Activated CD4-positive, CD25-positive, alpha-beta regulatory T cell treated with anti-CD3 and anti-CD28 coated beads, Interleukin-2, amount 50 U/mL, for 24 hours (primary cell): ENCODE results near the gene AFF1.
"Not testable (repeated sequence)": the region's sequence is repeated elsewhere in the genome, so short reads cannot be mapped to it uniquely, and the experiment has no call there.

Experiments
- ATAC-seq, 2 donors: fragments of 150-1000 bp; cut with Tn5 transposase; one replicate each; pipeline ENCODE4 v1.10.0; 2021; ENCODE audit warnings: mild to moderate bottlenecking in 1 of 2, moderate library complexity in 1 of 2

AFF1 gene

DNA sequence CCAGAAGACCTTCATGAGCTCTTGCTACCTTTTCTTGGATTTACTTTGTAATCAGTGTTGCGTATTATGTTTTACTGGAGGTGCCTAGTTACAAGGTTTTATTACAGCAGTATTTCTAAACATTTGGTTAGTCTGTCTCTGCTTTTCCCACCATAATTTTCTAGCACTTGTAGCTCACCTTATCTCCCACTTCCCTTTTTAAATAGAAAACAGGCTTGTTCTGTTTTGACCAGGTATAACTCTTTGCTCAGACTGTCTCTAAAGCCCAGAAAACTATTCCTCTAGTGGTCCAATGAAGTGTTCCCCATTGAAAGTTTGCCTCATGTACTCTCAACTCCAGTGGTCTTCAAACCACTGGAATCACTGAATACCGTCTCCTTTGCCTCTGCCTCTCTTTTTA, 43.9 kb downstream of the AFF1 start:
- ATAC-seq: no peak

DNA sequence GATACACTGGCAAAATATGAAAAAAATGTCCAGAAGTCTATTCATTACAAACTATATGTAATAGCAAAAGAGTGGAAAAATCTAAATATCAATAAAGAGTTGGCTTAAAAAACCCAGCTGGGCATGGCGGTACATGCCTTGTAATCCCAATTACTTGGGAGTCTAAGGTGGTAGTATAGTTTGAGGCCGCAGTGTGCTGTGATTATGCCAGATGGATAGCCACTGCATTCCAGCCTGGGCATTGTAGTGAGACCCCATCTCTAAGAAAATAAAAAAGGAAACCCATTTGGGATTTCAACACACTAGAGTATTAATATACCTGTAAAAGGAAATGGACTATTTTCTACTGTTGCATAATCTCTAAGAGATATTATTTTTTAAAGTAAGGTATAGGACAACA, 45.4 kb downstream of the AFF1 start:
- no peak for ATAC-seq

DNA sequence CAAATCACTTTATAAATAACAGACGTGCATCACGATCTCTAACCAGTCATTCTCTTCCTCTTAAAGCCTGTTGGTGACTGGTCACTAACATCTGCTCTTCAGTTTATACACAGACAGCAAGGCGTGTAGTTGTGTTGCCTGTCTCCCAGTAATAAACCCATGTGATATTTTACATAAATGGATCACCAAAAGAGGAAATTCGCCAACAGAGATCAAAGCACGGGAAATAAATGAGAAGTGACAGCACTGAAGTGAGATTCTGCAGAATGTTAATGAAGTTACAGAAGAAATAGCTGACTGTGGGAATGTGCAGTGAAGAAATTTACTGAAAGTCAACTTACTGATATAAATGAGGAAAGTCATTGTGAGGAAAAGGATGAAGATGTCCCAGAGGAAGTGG, 47.0 kb downstream of the AFF1 start:
- no peak for ATAC-seq

DNA sequence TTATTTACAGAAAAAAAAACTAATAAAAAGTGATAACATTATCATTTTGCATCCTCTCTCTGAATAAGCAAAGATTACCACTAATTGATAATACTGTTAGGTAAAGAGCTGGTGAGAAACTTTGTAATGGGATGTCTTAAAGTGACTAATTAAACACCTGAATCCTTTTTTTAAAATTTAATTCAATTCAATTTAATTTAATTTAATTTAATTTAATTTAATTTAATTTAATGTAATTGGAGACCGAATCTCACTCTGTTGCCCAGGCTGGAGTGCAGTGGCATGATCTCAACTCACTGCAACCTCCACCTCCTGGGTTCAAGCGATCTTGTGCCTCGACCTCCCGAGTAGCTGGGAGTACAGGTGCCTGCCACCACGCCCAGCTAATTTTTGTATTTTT, 51.0 kb downstream of the AFF1 start:
- not testable (repeated sequence) for ATAC-seq

DNA sequence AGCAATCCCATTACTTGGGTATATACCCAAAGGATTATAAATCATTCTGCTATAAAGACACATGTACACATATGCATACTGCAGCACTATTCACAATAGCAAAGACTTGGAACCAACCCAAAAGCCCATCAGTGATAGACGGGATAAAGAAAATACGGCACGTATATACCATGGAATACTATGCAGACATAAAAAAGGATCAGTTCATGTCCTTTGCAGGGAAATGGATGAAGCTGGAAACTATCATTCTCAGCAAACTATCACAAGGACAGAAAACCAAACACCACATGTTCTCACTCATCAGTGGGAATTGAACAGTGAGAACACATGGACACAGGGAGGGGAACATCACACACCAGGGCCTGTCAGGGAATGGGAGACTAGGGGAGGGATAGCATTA, 54.8 kb downstream of the AFF1 start:
- not testable (repeated sequence) for ATAC-seq

DNA sequence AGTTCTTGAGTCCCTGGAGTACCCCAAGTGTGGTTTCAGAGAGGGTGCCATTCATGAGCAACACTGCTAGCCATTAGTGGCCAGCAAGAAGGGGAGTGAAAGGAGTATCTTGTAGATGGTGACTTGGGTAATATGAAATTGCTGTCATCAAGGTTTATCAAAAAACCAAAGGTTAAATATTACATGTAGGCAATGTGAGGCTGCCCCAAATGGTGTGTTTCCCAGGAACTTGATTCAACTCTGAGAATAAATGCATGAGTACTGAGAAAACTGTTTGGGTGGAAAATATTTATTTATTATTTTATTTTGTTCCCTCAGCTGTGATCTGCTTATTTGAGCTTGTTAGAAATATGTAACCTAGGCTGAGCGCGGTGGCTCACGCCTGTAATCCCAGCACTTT, 55.7 kb downstream of the AFF1 start:
- ATAC-seq: no peak

DNA sequence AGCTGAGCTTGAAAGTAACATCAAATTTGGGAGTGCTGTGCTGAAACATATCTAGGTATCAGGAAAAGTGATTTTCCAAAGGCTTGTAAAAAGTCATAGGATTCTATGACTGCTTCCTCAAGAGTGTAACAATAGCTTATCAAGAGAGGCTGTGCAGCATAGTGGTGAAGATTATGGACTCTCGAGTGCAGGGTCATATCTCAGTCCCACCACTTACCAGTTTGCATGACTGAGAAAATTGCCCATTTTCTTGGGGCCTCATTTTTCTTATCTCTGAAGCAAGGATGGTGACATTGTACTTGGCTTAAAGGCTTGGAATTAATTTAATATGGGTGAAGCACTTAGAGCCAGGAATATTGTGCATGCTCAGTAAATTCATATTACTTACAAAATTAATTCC, 57.2 kb downstream of the AFF1 start:
- no peak for ATAC-seq

DNA sequence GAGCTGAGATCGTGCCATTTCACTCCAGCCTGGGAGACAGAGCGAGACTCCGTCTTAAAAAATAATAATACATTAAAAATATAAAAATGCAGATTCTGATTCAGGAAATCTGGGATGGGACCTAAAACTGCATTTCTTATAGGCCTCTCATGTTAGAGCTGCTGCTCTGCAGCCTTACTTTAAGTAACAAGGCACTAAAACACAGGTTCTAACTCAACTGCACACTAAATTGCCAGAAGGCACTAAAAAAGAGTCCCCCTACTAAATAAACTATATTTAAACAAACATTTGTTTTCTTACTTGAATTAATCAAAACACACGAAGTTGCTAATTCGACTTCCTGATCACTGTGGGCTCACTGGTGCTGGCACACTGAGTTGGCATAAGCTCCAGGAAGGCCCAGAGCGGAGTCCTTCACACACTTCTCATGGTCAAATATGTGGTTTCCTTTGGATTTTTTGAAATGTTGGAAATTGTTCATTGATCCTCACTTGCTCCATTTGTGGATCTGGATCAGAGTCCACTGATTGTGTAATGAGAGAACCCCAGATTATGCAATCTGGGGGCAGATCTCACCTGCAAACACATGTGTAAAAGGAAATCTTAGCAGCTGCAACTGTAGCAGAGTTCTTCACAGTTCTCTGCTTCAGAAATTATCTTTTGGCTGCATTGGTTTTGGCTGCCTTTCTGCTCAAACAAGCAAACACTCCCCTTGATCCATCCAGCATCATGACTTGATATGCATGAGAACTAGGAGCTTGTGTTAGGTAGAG, 59.3 kb downstream of the AFF1 start:
- ATAC-seq: no peak

DNA sequence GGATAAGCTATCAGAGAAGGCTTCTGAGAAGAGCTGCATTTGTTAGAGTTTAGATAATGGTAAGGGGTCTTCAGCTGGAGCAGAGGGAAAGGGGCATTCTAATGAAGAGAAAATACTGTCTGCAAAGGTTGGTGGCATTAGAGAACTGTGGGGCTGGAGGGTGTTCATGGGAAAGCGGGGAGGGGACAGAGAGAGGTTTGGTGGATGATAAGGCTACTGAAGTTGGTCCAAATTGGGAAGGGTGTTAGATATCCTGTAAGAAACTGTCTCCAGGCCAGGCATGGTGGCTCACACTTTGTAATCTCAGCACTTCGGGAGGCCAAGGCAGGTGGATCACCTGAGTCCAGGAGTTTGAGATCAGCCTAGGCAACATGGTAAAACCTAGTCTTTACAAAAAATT, 59.9 kb downstream of the AFF1 start:
- ATAC-seq: no peak

DNA sequence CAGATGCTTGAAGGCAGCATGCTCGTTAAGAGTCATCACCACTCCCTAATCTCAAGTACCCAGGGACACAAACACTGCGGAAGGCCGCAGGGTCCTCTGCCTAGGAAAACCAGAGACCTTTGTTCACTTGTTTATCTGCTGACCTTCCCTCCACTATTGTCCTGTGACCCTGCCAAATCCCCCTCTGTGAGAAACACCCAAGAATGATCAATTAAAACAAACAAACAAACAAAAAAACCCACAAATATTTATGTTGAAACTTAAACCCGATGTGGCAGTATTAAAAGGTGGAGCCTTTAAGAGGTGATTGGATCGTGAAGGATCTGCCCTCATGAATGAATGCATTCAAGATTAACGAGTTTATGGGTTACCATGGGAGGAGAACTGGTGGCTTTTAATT, 61.7 kb downstream of the AFF1 start:
- not testable (repeated sequence) for ATAC-seq

DNA sequence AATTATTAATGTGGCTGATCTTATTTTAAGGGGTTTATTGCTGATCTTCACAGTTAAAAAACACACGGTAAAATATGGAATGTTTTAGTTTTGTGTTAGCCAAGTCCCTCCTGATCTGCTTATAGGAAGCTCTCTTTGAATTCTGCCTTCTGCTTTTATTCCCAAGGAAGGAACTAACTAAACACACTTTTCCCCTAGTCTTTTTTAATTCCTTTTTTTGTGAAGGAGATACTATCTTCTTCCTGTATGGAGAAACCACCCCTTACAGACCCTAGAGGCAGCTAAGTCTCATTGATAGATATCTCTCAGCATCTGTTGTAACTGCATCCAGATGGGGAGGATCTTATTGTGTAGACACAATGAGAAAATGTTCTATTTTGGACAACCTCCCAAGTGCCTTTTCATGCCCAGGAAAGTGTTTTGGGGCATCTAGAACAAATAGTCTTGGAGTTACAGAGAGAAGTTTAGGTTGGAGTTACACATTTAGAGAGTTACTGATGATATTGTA, 64.4 kb downstream of the AFF1 start:
- no peak for ATAC-seq

DNA sequence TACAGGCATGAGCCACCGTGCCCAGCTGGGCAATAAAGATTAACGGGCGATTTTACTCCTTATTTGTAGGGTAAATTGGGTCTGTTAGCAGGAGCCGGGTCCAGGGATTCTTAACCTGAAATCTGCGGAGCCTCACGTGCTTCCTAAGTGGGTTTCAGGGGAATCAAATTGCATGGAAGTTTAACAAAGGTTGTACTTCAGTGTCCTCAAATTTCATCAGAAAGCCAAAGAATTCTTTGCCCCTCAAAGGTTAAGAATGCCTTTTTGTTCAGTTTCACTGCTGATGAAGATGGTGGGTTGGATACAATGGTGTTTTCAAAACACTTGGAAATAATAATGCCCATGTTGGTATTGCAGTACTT, 67.9 kb downstream of the AFF1 start:
- no peak for ATAC-seq

DNA sequence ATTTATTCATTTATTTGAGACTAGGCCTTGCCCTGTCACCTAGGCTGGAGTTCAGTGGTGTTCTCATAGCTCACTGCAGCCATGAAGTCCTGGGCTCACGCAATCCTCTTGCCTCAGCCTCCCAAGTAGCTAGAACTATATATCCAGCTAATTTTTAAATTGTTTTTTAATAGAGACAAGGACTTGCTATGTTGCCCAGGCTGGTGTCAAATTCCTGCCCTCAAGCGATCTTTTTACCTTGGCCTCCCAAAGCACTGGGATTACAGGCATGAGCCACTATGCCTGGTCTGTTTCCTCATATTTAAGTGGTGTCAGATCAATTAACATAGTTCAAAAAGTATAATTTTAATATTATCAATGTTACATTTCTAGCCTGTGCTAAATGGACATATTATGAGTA, 68.5 kb downstream of the AFF1 start:
- ATAC-seq: no peak

DNA sequence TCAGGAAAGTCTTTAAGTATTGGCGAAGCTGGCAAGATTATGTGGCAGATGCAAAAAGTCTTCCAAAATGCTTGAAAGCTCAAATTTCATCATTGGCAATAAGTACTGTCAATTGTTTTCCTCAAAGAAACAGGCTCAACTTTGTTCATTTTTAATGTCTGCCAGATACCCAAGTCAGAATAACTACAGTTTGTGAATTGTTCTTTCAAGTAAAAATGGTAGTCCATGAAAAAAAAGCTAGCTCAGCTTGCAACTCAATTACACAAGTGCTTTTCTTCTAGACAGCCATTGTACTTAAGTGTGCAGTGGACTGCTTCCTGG, 70.5 kb downstream of the AFF1 start:
- ATAC-seq: no peak

DNA sequence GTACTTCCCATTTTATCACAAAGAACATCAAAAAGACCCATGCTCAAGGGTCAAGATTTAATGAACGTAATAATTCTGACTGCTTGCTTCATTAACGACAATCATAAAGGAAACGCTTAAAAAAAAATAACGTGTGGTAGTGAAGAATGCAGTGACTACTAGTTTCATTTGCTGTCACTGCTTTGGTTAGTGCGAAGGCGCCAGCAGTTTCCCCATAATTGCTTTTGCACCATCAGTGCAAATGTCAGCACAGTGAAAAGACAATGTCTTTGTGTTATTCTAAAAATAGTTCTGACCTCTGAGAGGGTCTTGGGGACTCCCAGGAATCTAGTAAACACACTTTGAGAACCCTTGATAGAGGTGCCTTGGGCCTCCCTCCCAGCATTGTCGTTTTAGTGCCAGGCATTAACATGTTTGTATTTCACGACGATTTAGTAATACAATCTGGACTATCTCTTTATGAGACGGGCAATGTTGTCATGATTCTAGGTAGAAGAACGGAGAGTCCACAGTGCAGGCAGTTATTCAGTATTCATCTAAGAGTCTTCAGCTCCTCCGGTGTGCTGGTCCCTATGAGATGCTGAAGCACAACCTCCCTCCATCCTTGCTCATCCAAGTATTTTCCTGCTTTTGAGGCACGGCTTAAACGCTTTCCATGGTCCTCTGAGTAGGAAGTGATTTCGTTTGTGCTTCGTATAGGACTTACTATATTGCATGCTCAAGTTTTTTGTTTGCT, 71.0 kb downstream of the AFF1 start:
- ATAC-seq: peak; percentile 44 to 45

DNA sequence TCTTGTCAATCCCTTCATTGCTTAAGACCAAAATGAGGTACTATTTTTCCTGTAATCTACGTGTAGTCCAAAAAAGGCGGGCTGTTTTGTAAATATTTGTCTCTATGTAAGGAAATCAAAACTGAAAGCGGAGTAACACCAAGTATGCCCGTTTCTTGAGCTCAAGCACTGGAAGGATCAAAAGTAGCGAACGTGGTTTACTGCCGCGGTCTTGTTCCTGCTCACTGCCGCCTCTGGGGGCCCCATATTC, 71.5 kb downstream of the AFF1 start:
- ATAC-seq: peak; percentile 66

DNA sequence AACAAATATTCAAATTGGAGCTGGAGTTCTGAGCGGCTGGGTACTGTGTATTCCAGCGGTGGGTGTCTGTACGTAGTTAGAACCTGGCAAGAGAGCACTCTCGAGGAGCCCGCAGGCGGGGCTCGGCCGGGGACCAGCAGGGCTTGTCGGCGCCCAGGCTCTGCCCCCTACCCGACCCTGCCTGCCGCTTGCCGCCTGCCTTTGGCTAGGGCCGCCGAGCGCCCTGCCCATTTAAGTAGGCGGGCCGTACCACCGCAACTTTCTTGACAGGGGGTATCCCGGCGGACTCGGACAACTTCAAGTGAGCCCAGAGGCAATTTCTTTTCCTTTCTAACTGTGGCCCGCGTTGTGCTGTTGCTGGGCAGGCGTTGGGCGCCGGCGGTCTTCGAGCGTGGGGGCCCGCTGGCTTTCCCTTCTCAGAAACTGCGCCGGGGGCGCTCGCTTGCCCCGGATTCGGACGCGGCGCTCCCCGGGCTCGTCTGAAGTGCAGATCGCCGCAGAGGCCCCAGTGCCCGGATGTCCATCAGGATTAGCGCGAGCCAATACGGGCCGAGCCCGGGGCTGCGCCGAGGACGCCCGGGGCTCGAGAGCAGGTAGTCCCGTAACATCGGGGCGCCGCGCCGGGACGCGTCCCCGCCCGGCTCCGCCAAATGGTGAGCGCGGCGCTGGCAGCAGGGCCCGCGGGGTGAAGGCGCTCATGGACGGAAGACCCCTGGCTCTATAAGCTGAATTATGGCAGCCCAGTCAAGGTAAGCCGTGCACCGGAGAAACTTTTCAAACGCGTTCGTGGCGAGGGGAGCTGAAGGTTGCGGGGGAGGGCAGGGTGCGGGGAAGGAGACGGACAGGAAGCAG, 72.1 kb downstream of the AFF1 start:
- peak; percentile 77 to 79 for ATAC-seq

DNA sequence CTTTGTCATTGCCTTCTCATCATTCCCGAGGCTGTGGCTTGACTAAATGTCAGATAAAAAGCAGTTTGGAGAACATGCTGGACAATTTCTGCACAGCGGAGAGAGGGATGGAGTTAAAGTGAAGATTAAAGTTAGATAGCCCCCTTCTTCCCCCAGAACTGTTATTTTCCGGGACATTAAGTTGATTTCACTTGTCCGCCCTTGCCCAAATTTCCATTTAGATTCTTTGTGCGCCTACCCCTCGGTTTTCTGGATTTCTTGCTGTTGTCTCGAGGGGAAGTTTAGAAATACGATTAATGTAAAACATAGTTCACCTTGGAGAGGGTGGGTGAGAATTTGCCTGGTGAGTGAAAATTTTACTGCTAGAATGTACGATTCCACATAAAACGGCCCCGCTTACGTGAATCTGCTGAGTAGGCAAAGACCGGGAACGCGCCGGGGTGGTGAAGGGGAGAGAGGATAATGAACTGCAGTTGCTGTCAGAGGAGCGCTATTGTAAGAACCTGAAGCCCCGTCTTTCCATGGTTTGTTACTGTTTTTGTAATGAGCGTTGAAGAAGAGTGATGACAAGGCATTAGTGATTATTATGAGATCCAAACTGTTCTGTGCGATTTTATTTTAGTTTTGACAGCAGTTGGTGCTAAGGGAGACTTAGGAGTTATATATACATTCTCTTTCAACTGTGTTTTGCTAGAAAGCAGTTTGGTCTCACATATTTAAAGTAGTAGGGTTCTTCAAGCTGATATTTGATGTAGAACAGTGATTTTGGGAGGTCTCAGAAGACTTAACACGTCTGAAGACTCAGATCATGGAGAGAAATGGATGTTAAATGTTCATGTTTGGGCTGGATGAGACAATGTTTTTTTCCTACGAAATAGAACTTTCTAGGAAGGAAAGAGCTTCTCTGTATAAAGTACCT, 73.0 kb downstream of the AFF1 start:
- no peak for ATAC-seq

DNA sequence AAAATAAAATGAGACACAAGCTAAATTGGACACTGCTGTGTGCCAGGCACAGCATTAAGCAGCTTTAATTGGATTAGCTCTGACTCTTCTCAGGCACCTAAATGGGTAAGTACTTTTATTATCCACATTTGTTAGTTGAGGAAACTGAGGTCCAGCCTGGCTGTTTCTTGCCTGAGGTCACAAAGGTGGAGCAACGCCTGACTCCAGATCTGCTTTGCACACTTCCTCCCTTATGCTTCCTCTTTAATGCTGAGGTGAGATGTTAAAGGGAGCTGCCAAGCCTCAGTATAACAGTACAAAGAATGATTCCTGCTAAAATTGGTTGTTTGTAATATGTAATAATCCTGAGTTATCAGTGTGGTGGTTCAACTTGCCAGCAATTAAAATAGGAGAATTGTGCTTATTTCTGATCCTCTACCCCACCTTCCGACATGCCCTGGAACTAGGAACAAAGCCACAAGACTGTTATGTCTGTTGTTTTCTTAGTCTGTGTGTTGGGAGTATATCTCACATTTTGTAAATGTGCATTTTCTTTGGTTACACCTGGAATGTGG, 74.4 kb downstream of the AFF1 start:
- ATAC-seq: no peak

DNA sequence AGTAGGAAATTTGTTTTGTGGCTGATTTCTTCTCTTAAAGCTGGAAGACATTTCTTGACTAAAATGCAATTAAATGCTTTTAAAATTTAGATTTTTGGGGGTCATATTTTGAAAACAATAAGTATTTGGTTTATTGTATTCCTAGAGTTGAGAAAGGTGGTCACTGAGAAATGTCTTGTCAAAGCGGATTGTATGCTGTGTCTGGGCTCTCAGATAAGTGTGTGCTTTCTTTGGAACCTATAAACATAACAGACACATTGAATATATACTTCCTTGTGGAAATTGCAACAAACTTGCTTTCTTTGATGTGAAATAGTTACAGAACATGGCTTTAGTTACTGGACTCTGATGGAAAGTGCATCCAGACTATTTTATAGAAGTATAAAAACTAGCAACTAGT, 75.4 kb downstream of the AFF1 start:
- no peak for ATAC-seq

DNA sequence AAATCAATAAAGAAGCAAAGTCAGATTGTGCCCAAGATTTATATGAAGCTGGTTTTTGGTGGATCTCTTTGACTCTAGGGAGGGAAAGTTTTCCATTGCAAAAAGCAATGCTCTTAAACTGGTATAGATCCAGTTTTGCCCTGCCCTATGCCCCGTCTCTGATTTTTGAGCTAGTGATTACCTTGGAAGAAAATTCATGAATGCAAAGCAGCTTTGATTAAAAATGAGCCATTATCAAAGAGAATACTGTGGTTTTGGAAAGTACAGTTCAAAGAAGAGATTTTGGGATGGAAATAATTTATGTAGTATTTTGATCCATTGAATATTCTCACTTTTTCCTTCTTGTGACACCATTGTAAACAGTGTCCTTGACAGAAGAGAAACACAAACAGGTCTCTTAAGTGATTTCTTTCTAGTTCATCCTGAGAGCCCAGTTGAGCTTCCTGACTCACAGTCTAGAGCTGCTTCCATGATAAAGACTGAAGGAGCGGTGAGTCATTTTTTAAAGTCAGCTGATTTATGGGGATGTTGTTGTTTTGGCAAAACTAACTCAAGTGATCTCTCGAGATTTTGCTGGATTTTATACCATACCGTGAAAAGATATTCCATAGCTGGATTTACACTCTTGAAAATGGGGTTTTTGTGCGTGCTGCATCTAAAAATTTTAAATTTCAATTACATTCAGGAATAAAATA, 76.7 kb downstream of the AFF1 start:
- ATAC-seq: no peak
